Stimulated activated effector memory CD8-positive, alpha-beta T cell treated with anti-CD3 and anti-CD28 coated beads, Interleukin-12 subunit alpha, Interleukin-12 subunit beta, amount 100 ng/mL, for 72 hours (primary cell): ENCODE results near the gene PRKRIP1.
A peak's percentile ranks its signal among the peaks of the same experiment; 100 is the strongest.

Source experiments
- ATAC-seq: fragments of 150-1000 bp; cut with Tn5 transposase; 2 replicates; pipeline ENCODE4 v1.10.0; 2021
- DNase-seq, 2 donors: peaks; one replicate each; pipeline ENCODE4 v3.0.0; 2021 to 2022; ENCODE audit warnings: low spot score in 2 of 2
- H3K27ac Mint-ChIP-seq: one replicate; pipeline ENCODE4 v1.8.0; 2022; ENCODE audit warnings: mild to moderate bottlenecking, mixed read lengths
- H3K36me3 Mint-ChIP-seq: one replicate; pipeline ENCODE4 v1.8.0; 2022; ENCODE audit warnings: mild to moderate bottlenecking, mixed read lengths
- H3K4me1 Mint-ChIP-seq: one replicate; pipeline ENCODE4 v1.8.0; 2022; ENCODE audit warnings: mixed read lengths
- H3K4me3 Mint-ChIP-seq: one replicate; pipeline ENCODE4 v1.8.0; 2022; ENCODE audit warnings: mild to moderate bottlenecking, mixed read lengths
- H3K9me3 Mint-ChIP-seq: one replicate; pipeline ENCODE4 v1.8.0; 2022; ENCODE audit warnings: mixed read lengths

Gene PRKRIP1

DNA sequence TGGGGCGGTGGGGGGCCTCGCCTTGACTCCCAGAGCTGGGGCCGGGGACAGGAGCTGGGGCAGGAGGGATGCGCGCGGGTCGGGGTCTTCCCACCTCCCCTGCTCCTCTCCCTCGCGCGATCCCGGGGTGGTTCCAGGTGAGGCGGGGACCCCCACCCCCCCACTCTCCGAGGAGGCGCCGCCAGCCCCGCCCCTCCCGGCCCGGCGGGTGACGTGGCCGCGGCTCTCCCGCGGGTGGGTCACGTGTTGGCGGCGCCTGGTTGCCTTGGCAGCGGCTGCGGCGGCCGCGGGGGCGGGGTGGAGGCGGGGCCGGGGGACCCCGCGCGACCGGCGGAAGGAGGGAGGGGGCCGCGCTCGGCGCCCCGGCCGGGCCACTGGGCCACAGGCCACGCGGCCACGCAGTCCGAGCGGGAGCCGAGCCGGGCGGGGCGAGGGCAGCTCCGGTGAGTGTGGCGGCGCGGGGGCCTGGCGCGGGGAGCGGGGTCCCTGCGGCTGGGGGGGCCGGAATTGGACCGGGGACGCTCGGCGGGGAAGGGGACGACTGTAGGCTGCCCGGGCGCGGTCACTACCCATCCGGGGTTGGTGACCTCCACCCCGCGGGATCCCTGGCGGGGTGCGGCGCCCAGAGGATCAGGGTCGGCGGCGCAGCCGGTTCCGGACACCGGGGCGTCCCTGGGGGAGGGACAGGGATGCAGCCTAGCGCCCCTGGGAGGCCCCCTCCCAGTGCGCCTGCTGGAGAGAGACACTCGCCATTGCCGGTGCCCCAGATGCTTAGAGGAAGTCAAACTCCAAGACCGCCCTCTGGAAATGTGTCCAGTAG lies 37.3 kb downstream of the PRKRIP1 start, which contains the start of gene ORAI2:
ORAI2 (plus strand) TSS at position 357 of the 820 bp plus-strand sequence. CDS start 5,382 bp downstream, outside the sequence.
- Mint-ChIP-seq H3K4me3 (peak within 1 kb of the TSS; percentile 90), H3K36me3 (peaks cover 51% of the 10 kb centered on the region), H3K4me1 (peaks cover 41% of the 10 kb centered on the region), H3K9me3 (no peaks in the 10 kb centered on the region), H3K27ac (peak within 1 kb of the TSS; percentile 95)
- peak; percentile 79 for ATAC-seq
- peak; percentile 79 to 89 for DNase-seq

DNA sequence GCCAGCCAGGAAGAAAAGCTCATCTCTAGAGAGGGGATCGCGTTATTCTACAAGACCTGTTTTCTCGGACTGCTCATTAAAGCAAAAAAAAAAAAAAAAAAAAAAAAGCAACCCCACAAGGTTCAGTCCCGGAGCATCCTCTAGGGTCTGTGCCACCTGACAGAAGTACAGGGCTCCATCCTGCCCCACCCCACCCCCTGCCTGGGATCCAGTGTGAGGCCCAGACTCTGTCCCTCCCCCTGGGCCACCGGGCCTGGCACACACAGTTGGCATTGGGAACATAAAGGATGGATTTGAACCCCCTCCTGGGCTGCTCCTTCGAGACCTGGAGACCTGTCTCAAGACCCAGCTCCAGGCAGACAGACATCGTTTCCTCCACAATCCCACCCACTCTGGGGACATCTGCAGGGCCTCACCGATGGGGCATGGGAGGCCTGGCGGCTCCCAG lies 37.9 kb downstream of the PRKRIP1 start:
- peak; percentile 22 for ATAC-seq

DNA sequence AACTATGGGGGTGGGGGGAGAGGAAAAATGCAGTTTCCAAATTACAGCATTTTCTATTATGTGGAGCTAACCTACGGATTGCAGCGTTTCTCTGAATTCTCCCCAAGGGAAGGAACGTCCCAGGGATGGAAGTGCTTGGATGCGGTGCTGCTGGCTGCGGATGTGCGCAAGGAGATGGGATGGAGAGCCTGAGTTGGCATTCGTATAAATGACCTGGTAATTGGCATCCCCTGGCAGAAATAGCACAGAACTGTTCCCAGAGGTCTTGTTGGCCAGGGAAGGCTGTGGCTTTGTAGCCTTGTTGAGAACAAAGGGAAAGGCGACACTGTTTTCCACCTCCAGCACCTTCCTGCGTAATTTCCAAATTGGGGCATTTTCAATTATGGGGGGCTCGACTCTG lies 40.0 kb downstream of the PRKRIP1 start:
- H3K4me1 Mint-ChIP-seq, result peaks cover 20% of the 10 kb centered on the region
- DNase-seq (no peak), ATAC-seq (no peak)
- H3K27ac Mint-ChIP-seq, result no peak overlapping the region
- no peaks in the 10 kb centered on the region for H3K9me3 Mint-ChIP-seq
- peaks cover 72% of the 10 kb centered on the region for H3K36me3 Mint-ChIP-seq
- peak overlapping the region; percentile 90 for H3K4me3 Mint-ChIP-seq

More for the DNA sequence above, 37.9 kb downstream of the PRKRIP1 start:
- Mint-ChIP-seq H3K4me1 (peaks cover 39% of the 10 kb centered on the region), H3K4me3 (peak overlapping the region; percentile 90), H3K9me3 (no peaks in the 10 kb centered on the region), H3K27ac (peak overlapping the region; percentile 95), H3K36me3 (peaks cover 56% of the 10 kb centered on the region)
- DNase-seq, result peak in 1 of 2 donors; percentile 62

DNA sequence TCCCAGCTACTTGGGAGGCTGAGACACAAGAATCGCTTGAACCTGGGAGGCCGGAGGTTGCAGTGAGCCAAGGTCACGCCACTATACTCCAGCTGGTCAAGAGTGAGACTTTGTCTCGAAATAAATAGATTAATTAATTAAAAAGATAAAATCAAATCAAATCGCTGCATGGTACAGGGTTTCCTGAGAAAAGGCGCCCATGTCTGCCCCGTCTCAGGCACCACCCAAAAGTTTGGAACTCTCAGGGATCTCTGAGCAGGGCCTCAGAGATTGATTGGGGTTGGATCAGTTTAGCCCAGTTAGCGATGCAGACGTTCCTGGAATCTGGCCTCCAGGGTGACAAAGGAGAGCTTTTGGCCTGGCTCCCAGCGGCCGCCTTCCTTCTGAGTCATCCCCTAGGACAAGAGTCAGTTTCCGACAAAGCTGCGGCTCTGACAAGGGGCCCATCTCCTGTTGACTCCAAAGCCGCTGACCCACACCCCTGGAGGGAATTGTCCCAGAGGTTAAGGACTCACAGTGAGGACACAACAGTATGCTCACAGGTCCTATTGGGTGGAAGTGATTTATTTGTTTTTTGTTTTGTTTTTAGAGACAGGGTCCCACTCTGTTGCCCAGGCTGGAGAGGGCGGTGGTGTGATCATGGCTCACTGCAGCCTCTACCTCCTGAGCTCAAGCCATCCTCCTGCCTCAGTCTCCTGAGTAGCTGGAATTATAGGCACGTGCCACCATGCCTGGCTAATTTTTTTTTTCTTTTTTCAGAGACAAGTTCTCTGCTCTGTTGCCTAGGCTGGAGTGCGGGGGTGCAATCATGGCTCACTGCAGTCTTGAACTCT lies 44.0 kb downstream of the PRKRIP1 start:
- no peaks in the 10 kb centered on the region for H3K9me3 Mint-ChIP-seq
- no peak for ATAC-seq
- no peak overlapping the region for H3K27ac Mint-ChIP-seq
- DNase-seq, result no peak
- peaks cover 82% of the 10 kb centered on the region for H3K36me3 Mint-ChIP-seq
- H3K4me3 Mint-ChIP-seq, result no peak overlapping the region
- H3K4me1 Mint-ChIP-seq, result no peaks in the 10 kb centered on the region

DNA sequence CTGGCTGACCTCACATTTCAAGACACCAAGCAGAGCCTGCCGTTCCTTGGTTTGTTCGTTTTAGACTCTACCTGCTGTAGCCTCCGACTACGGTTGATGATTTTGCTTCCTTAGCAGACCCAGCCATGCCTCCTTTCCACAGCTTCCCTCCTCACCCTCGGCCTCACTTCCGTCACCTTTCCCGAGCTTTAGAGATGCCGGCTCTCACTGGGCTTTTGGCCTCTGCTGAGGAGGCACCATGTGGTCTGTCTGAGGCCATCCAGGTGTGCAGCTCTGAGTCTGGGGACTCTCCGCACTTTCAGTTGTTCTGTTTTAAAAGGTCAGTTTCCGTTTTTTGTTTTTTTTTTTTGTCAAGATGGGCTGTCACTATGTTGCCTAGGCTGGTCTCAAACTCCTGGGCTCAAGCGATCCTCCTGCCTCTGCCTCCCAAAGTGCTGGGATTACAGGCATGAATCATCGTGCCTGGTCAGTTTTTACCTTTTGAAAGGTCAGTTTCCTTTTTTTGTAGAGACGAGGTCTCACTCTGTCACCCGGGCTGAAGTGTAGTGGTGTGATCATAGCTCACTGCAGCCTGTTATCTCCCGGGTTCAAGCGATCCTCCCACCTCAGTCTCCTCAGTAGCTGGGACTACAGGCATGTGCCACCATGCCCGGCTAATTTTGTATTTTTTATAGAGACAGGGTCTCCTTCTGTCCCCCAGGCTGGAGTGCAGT lies 49.0 kb downstream of the PRKRIP1 start:
- Mint-ChIP-seq H3K36me3 (peaks cover 74% of the 10 kb centered on the region), H3K27ac (peak overlapping the region; percentile 67), H3K4me3 (no peak overlapping the region)

DNA sequence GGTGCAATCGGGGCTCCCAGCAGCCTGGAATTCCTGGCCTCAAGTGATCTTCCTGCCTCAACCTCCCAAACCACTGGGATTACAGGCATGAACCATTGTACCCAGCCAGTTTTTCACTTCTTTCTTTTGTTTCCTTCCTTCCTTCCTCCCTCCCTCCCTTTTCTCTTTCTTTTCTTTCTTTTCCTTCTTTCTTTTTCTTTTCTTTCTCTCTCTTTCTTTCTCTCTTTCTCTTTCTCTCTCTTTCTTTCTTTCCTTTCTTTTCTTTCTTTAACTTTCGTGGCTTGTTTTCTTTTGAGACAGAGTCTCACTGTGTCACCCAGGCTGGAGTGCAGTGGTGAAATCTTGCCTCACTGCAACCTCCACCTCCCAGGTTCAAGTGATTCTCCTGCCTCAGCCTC lies 49.5 kb downstream of the PRKRIP1 start:
- H3K36me3 Mint-ChIP-seq, result peaks cover 68% of the 10 kb centered on the region
- no peak for ATAC-seq
- H3K4me3 Mint-ChIP-seq, result no peak overlapping the region
- no peak for DNase-seq
- H3K9me3 Mint-ChIP-seq, result no peaks in the 10 kb centered on the region
- H3K4me1 Mint-ChIP-seq, result no peaks in the 10 kb centered on the region
- H3K27ac Mint-ChIP-seq, result peak overlapping the region; percentile 67

More for the DNA sequence above, 49.0 kb downstream of the PRKRIP1 start:
- ATAC-seq (no peak), DNase-seq (no peak)
- Mint-ChIP-seq H3K9me3 (no peaks in the 10 kb centered on the region), H3K4me1 (no peaks in the 10 kb centered on the region)

DNA sequence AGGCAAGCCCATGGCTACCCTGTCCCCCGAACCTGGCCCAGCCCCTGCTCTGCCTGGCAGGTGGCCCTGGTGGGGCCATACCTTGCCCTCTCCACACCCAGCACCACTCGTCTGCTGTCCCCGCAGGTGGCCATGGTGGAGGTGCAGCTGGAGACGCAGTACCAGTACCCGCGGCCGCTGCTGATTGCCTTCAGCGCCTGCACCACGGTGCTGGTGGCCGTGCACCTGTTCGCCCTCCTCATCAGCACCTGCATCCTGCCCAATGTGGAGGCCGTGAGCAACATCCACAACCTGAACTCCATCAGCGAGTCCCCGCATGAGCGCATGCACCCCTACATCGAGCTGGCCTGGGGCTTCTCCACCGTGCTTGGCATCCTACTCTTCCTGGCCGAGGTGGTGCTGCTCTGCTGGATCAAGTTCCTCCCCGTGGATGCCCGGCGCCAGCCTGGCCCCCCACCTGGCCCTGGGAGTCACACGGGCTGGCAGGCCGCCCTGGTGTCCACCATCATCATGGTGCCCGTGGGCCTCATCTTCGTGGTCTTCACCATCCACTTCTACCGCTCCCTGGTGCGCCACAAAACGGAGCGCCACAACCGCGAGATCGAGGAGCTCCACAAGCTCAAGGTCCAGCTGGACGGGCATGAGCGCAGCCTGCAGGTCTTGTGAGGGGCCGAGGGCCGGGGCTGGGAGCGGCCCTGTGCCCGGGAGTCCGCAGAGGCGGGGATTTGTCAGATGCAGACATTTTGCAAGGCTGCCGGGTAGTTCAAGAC lies 50.4 kb downstream of the PRKRIP1 start:
- DNase-seq (no peak), ATAC-seq (no peak)
- Mint-ChIP-seq H3K9me3 (no peaks in the 10 kb centered on the region), H3K4me3 (no peak overlapping the region), H3K36me3 (peaks cover 62% of the 10 kb centered on the region), H3K4me1 (no peaks in the 10 kb centered on the region), H3K27ac (peak overlapping the region; percentile 67)

DNA sequence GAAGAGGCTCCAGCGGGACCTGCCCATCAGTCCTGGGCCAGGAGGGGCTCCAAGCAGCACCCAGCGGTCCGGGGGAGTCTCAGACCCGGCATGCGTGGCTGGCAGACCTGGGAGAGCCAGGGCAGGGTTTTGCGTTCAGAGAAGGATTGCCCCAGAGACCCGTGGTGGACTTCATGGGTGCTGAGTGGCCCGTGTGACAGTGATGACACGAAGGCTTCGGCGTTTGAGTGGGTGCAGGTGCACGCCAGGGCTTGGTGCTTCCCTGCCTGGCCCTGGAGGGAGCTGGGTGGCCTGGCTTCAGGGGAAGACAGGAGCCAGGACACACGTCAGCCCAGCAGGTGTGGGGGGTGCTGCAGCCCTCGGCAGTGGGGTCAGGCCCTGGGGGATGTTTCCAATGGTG lies 51.1 kb downstream of the PRKRIP1 start:
- ATAC-seq, result no peak
- H3K36me3 Mint-ChIP-seq, result peaks cover 54% of the 10 kb centered on the region
- H3K4me3 Mint-ChIP-seq, result no peak overlapping the region

DNA sequence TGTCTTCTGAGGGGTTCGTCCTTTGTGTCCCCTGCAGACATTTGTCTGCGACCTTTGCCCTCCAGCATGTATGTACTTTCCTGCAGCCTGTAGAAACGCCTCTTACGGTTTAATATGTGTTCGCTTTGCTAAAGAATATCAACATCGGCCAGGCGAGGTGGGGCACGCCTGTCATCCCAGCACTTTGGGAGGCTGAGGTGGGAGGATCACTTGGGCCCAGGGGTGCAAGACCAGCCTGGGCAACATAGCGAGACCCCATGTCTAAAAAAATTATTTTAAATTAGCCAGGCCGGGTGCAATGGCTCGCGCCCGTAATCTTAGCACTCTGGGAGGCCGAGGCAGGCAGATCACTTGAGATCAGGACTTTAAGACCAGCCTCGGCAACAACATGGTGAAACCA lies 53.0 kb downstream of the PRKRIP1 start:
- ATAC-seq, result no peak
- Mint-ChIP-seq H3K9me3 (no peaks in the 10 kb centered on the region), H3K36me3 (peaks cover 39% of the 10 kb centered on the region), H3K27ac (no peak overlapping the region), H3K4me3 (no peak overlapping the region), H3K4me1 (no peaks in the 10 kb centered on the region)
- no peak for DNase-seq

More for the DNA sequence above, 51.1 kb downstream of the PRKRIP1 start:
- Mint-ChIP-seq H3K4me1 (no peaks in the 10 kb centered on the region), H3K27ac (no peak overlapping the region), H3K9me3 (no peaks in the 10 kb centered on the region)
- DNase-seq, result no peak

DNA sequence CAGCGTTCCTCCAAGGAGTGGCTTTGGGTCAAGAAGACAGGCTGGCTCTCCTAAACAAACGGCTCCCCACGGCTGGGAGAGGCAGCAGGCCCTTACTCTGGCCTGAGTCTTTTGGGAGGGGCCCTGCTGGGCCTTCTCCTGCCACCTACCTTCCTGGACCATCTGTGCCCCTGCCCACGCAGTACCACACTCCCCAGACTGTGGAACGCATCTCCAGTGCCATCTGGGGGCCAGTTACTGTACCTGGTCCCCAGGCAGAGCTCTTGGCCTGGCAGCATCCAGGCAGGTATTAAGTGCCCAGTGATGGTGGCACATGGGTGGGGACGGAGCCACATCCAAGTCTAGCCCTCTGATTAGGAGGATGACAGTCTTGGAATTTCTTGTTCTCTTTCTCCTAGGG lies 54.1 kb downstream of the PRKRIP1 start:
- H3K27ac Mint-ChIP-seq, result peak overlapping the region; percentile 21
- H3K4me1 Mint-ChIP-seq, result no peaks in the 10 kb centered on the region
- H3K9me3 Mint-ChIP-seq, result no peaks in the 10 kb centered on the region
- DNase-seq, result no peak
- peak; percentile 79 for ATAC-seq
- H3K36me3 Mint-ChIP-seq, result peaks cover 32% of the 10 kb centered on the region
- H3K4me3 Mint-ChIP-seq, result no peak overlapping the region

DNA sequence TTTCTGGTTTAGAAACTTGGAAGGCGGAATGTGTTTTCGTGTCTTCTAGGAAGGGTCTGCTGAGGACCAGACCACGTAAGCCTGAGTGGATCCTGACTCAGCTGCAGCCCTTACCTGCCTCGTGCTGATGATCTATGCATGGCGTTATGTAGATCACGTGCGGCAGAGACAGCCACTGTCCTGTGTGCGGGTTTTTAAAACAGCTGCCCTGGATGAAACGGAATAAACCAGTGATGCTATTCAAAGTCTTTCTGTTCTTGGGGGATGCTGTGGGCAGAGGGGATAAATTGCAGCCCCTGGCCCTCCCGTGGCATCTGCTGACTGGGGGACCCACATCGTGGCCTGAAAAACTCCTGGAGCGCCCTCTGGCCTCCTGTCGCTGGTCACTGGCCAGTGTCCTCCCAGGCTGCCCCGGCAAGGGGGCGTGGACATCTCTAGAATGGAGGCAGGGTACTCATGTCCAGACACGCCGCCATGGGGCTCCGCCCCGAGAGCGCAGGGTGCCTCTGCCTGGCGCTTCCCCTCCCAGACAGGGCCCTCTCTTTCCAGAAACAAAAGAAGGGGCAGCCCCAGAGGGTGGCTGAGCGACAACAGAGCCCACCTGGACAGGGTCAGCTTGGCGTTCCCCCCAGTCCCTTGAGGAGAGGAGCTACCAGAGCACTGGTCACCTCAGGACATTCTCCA lies 55.4 kb downstream of the PRKRIP1 start:
- no peaks in the 10 kb centered on the region for H3K9me3 Mint-ChIP-seq
- H3K4me3 Mint-ChIP-seq, result no peak overlapping the region
- no peak for ATAC-seq
- peaks cover 23% of the 10 kb centered on the region for H3K36me3 Mint-ChIP-seq
- no peak for DNase-seq
- no peak overlapping the region for H3K27ac Mint-ChIP-seq
- no peaks in the 10 kb centered on the region for H3K4me1 Mint-ChIP-seq

DNA sequence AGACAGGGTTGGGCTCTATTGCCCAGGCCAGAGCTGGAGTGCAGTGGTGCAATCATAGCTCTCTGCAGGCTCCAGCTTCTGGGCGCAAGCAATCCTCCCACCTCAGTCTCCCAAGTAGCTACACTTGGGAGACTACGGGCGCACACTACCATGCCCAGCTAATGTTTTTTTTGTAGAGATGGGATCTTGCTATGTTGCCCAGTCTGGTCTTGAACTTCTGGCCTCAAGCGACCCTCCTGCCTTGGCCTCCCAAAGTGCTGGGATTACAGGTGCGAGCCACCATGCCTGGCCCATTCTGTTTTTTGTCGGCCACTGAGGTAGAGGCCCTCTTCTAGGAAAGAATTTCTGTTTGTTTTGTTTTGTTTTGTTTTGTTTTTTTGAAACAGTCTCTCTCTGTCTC lies 56.3 kb downstream of the PRKRIP1 start:
- no peak overlapping the region for H3K27ac Mint-ChIP-seq
- H3K9me3 Mint-ChIP-seq, result no peaks in the 10 kb centered on the region
- no peaks in the 10 kb centered on the region for H3K4me1 Mint-ChIP-seq
- no peak for ATAC-seq
- no peak for DNase-seq
- no peak overlapping the region for H3K4me3 Mint-ChIP-seq
- peaks cover 25% of the 10 kb centered on the region for H3K36me3 Mint-ChIP-seq

DNA sequence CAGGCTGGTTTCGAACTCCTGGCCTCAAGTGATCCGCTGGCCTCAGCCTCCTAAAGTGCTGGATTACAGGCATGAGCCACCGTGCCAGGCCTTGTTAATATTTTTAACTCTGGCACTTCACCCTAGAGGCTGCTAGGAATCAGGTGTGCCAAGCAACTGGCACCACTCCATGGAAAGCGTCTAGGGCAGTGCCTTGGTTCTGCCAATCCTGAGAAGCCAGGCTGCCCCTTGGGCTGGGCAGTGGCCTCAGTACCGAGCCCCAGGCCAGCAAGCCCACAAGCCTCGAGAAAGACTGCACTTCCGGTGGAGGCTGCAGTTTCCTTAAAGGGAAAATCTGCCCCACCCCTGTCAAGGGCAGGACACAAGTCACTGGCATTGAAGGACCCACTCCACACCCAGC lies 57.2 kb downstream of the PRKRIP1 start:
- H3K4me3 Mint-ChIP-seq, result no peak overlapping the region
- H3K9me3 Mint-ChIP-seq, result no peaks in the 10 kb centered on the region
- no peaks in the 10 kb centered on the region for H3K4me1 Mint-ChIP-seq
- H3K27ac Mint-ChIP-seq, result no peak overlapping the region
- ATAC-seq, result no peak
- H3K36me3 Mint-ChIP-seq, result peaks cover 31% of the 10 kb centered on the region
- DNase-seq, result no peak

DNA sequence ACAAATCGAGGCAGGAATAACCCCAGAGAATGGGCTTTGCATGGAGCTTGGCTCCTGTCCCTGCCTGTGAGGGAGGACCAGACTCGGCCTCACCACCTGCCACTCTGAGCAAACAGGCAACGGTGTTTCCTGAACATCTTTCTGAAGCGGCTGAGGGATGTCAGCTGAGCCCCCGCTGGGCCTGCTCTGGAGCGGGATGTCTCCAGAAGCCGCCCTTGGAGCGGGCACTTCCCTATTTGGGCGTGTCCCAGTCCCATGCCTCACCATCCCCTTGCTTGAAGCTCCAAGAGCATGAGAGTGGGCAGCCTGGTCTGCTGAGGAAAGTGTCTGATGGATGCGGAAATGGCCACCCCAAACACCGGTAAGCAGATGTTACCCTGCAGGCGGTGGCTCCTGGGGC lies 58.3 kb downstream of the PRKRIP1 start:
- H3K36me3 Mint-ChIP-seq, result peaks cover 33% of the 10 kb centered on the region
- H3K4me3 Mint-ChIP-seq, result no peak overlapping the region
- no peaks in the 10 kb centered on the region for H3K9me3 Mint-ChIP-seq
- no peak for ATAC-seq
- peak overlapping the region; percentile 81 for H3K27ac Mint-ChIP-seq
- H3K4me1 Mint-ChIP-seq, result no peaks in the 10 kb centered on the region
- no peak for DNase-seq
